22Rv1 (cell line): ENCODE measurements around the gene CEBPB.

ENCODE experiments used
- H3K27ac ChIP-seq: fragments of 450-650 bp; 2 replicates; pipeline ENCODE4 v1.5.1; 2017
- ZFX ChIP-seq: fragments of 450-650 bp; IDR thresholded peaks from 2 replicates; pipeline ENCODE4 v1.6.1; 2017; ENCODE audit warnings: antibody characterized with exemption, borderline replicate concordance
- TF ChIP-seq, protein P1 (sequence below): fragments of 450-650 bp; IDR thresholded peaks from 2 replicates; pipeline ENCODE4 v1.5.1; 2017; ENCODE audit warnings: mild to moderate bottlenecking

The CEBPB gene

DNA sequence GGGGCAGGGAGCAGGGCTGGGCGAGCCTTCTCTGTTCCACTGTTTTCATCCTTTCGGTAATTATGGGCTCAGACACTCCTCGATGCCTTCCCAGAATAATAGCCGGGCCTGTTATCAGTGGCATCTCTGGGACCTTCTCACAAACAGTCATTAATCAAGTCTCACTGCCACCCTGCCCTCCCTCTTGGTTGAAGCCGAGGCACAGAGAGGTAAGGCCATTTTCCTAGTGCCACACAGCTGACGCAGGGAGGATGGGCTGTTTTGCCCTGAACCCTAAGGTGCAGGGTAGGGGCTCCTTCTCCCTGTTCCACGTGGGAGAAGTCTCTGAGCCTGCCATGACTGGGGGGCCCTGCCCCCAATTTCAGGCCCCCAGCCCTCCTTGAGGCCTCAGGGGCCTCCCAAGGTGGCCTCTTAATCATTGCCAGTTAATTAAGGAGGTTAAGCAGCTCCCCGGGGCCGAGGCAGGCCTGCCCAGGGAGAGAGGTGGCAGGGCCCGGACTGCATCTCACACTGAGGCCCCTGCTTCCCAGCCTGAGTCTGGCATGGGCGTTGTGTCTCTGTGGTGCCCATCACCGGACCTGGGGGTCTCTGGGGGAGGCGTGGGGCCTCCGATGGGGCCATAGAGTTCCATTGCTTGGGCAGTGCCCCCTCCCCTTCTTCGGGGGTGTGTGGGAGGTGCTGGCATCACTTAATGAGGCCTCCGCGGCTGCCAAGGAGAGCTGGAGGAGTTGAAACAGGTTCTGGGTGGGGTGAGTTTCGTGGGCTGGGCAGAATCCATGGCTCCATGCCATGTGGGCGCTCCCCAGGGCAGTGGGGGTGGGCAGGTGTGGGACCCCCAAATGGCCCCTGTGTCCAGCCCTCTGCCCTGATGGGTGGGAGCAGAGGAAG lies 42.9 kb downstream of the CEBPB start:
- H3K27ac ChIP-seq, result no peak overlapping the region
- TF ChIP-seq, protein P1, sequence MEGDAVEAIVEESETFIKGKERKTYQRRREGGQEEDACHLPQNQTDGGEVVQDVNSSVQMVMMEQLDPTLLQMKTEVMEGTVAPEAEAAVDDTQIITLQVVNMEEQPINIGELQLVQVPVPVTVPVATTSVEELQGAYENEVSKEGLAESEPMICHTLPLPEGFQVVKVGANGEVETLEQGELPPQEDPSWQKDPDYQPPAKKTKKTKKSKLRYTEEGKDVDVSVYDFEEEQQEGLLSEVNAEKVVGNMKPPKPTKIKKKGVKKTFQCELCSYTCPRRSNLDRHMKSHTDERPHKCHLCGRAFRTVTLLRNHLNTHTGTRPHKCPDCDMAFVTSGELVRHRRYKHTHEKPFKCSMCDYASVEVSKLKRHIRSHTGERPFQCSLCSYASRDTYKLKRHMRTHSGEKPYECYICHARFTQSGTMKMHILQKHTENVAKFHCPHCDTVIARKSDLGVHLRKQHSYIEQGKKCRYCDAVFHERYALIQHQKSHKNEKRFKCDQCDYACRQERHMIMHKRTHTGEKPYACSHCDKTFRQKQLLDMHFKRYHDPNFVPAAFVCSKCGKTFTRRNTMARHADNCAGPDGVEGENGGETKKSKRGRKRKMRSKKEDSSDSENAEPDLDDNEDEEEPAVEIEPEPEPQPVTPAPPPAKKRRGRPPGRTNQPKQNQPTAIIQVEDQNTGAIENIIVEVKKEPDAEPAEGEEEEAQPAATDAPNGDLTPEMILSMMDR, result no peak
- no peak for TF ChIP-seq ZFX

DNA sequence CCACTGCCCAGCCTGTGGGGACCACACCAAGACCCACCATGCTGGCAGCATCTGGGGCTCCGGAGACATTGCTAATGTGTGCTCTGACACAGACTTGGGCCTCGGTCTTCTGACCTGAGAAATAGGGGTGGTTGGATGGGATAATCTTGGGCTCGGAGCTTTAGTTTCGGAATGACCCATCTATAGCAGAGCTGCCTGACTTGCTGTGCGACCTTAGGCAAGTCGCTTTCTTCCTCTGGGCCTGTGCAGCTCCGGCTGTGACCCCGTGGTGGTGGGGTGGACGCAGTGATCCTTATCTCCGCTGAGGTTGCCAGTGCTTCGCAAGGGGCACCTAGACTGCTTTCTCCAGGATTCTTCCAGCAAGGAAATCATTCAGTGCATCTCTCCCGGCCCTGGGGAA lies 43.7 kb downstream of the CEBPB start:
- no peak for TF ChIP-seq ZFX
- TF ChIP-seq, protein P1, result no peak

DNA sequence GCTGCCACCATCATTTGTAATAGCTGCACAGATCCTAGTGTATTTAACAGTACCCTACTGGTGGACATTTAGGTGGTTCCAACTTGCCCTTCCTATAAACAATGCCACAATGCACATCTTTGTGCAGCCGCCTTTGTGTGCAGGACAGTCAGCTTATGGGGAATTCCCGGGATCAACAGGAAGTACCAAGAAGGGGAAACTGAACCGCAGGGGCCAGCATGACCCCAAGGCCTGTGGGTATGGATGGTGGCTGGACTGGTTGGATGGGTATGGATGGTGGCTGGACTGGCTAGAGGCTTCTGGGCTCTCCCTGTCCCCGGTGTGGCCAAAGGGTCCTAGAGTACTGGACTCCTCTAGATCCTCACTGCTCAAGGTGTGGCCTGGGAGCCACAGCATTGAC lies 46.7 kb downstream of the CEBPB start:
- no peak for TF ChIP-seq ZFX
- TF ChIP-seq, protein P1, result no peak
- H3K27ac ChIP-seq, result no peak overlapping the region

More for the DNA sequence above, 43.7 kb downstream of the CEBPB start:
- H3K27ac ChIP-seq, result no peak overlapping the region

DNA sequence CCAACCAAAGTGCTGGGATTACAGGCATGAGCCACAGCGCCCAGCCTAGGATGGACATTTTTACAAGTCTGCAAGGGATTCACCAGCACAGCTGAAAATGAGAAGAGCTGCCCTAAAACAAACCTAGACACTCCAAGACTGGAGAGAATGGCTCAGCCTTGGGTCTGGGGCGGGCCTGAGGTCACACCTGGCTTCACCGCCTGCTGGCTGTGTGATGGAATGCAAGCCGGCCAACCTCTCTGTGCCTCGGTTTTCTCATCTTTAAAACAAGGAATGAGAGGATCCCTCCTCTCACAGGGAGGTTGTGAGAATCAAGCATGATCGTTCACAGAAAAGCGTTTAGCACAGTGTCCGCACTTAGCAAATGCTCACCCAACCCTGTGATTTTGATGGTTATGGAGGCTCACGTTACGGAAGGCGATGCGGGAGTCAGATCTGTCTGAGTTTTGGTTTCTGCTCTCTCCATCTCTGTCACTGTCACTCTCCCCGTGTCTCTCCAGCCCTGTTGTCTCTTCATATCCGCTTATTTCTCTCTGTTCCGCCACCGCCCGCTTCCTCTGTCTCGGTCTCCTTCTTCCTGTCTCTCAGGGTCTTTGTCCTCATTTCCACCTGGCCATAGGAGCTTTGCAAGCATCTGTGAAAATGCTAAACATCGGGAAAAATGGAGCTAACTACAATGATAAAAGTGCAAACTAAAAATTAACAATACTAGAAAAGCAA lies 47.6 kb downstream of the CEBPB start:
- H3K27ac ChIP-seq, result no peak overlapping the region
- TF ChIP-seq ZFX, result no peak
- TF ChIP-seq, protein P1, result no peak

DNA sequence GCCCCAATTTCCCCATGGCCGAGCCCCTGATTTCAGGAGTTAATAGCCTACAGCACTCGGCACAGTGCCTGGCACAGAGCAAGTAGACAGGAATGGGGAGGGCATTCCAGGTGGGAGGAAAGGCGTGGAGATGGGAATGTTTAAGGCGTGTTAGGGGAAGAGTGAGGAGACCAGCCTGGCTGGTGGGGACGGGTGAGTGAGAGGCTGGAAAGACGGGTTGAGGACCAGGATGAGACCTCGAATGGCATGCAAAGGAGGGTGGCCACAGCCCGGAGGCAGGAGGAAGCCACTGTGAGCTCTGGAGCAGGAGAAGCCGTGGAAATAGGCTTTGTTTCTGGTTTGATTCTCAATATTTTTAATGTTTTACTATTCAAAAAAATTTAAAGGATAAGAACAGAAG lies 49.5 kb downstream of the CEBPB start:
- no peak overlapping the region for H3K27ac ChIP-seq
- TF ChIP-seq ZFX, result no peak
- TF ChIP-seq, protein P1, result no peak

DNA sequence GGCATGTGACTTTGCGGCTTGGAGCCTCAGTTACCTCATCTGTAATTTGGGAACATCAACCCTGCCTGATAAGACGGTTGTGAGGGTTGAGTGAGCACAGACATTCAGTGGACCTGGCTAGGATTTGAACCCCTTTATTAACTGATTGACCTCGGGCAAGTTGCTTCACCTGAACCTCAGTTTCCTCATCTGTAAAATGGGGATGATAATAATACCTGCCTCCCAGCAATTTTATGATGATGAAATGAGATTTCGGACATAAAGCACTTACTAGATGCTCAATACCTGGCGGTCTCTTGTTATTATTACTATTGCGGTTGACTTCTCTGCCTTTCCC lies 51.5 kb downstream of the CEBPB start:
- no peak overlapping the region for H3K27ac ChIP-seq

More for the DNA sequence above, 51.5 kb downstream of the CEBPB start:
- TF ChIP-seq, protein P1, result no peak
- TF ChIP-seq ZFX, result no peak
